NCI-H748 (cell line): Measurements from ENCODE around the gene HMCES.
A peak's percentile ranks its signal among the peaks of the same experiment; 100 is the strongest.

Experiments used
- DNase-seq: peaks from one replicate; lab custom pipeline; 2025; ENCODE audit not compliant: unreplicated experiment; lab: John Stamatoyannopoulos, UW

HMCES gene

GRCh38 chr3:129278439-129278965, at the start of gene HMCES:
HMCES (plus strand) TSS chr3:129278870; CDS start chr3:129279733, 863 bp downstream.
- DNase-seq = peak; percentile 89

GRCh38 chr3:129228891-129229585, 49.6 kb upstream of the HMCES start:
- DNase-seq = no peak

- DNase-seq = no peak
These were observed 48.2 kb upstream of the HMCES start for GRCh38 chr3:129230311-129231019.

- peak; percentile 34 for DNase-seq
These were observed 47.1 kb upstream of the HMCES start for GRCh38 chr3:129231331-129232119.

- DNase-seq = no peak
These were observed 45.1 kb upstream of the HMCES start for GRCh38 chr3:129233538-129233937.

GRCh38 chr3:129234441-129234840, 44.2 kb upstream of the HMCES start:
- DNase-seq = no peak

- DNase-seq = no peak
These were observed 43.2 kb upstream of the HMCES start for GRCh38 chr3:129235344-129235917.

GRCh38 chr3:129238945-129239705, 39.5 kb upstream of the HMCES start:
- DNase-seq = no peak

- DNase-seq = no peak
These were observed 38.7 kb upstream of the HMCES start for GRCh38 chr3:129239991-129240390.

- no peak for DNase-seq
These were observed 38.2 kb upstream of the HMCES start for GRCh38 chr3:129240436-129240835.

GRCh38 chr3:129245141-129245540, 33.5 kb upstream of the HMCES start:
- no peak for DNase-seq

- DNase-seq = peak; percentile 84
These were observed 32.9 kb upstream of the HMCES start for GRCh38 chr3:129245641-129246306.

GRCh38 chr3:129246636-129247035, 32.0 kb upstream of the HMCES start:
- DNase-seq = no peak

- no peak for DNase-seq
These were observed 30.2 kb upstream of the HMCES start for GRCh38 chr3:129248286-129248979.

- DNase-seq = peak; percentile 85
These were observed 29.2 kb upstream of the HMCES start, which contains the start of gene COPG1 for GRCh38 chr3:129249284-129250065. COPG1 (plus strand) TSS chr3:129249606; CDS start chr3:129249710, 104 bp downstream.

- DNase-seq = no peak
These were observed 25.9 kb upstream of the HMCES start for GRCh38 chr3:129252748-129253147.

- no peak for DNase-seq
These were observed 24.0 kb upstream of the HMCES start for GRCh38 chr3:129254536-129255230.

GRCh38 chr3:129256270-129256669, 22.4 kb upstream of the HMCES start:
- no peak for DNase-seq
